Ectodermal cell (in vitro differentiated cells): Measurements from ENCODE around the gene TRUB1.

Experiments
- H3K27ac ChIP-seq: 2 replicates; pipeline ENCODE4 v1.7.0; 2013; ENCODE audit warnings: mild to moderate bottlenecking, low read depth, low read length; ENCODE audit not compliant: insufficient read depth, poor library complexity, severe bottlenecking
- H3K27me3 ChIP-seq: 2 replicates; pipeline ENCODE4 v1.7.0; 2013; ENCODE audit warnings: mild to moderate bottlenecking, low read length; ENCODE audit not compliant: insufficient read depth, control insufficient read depth, poor library complexity, severe bottlenecking
- H3K36me3 ChIP-seq: one replicate; pipeline ENCODE4 v1.7.0; 2013; ENCODE audit warnings: low read length; ENCODE audit not compliant: control insufficient read depth, insufficient read depth
- H3K4me1 ChIP-seq: one replicate; pipeline ENCODE4 v1.7.0; 2013; ENCODE audit warnings: low read length; ENCODE audit not compliant: control insufficient read depth, insufficient read depth
- H3K4me3 ChIP-seq: 2 replicates; pipeline ENCODE4 v1.7.0; 2013; ENCODE audit warnings: low read depth, low read length, control low read depth; ENCODE audit not compliant: insufficient read depth
- H3K9me3 ChIP-seq: 2 replicates; pipeline ENCODE4 v1.7.0; 2013; ENCODE audit warnings: mild to moderate bottlenecking, low read length, moderate library complexity; ENCODE audit not compliant: control insufficient read depth
- WGBS, 2 experiments: methylation state at CpG; one replicate each; pipeline ENCODE4 v1.1.7; 2013; ENCODE audit warnings: missing lambda C conversion rate in 2 of 2; 5-methylcytosine and 5-hydroxymethylcytosine counted together

The TRUB1 gene

GRCh38 chr10:114970515-114970914, 32.5 kb downstream of the TRUB1 start:
- no peak overlapping the region for H3K27ac ChIP-seq
- H3K36me3 ChIP-seq = no peaks in the 10 kb centered on the region
- peaks cover 6% of the 10 kb centered on the region for H3K4me1 ChIP-seq
- no peak overlapping the region for H3K4me3 ChIP-seq
- 83 to 86% methylated on average over 3 to 4 of the region's 4 CpGs for WGBS, 2 experiments
- H3K27me3 ChIP-seq = no peaks in the 10 kb centered on the region
- no peaks in the 10 kb centered on the region for H3K9me3 ChIP-seq

- WGBS, 2 experiments = 90 to 92% methylated on average over 5 of the region's 5 CpGs
- no peak overlapping the region for H3K4me3 ChIP-seq
- H3K27ac ChIP-seq = no peak overlapping the region
- no peaks in the 10 kb centered on the region for H3K27me3 ChIP-seq
- H3K9me3 ChIP-seq = no peaks in the 10 kb centered on the region
- no peaks in the 10 kb centered on the region for H3K36me3 ChIP-seq
- peaks cover 6% of the 10 kb centered on the region for H3K4me1 ChIP-seq
Observed at GRCh38 chr10:114973306-114973705, 35.3 kb downstream of the TRUB1 start.

- no peaks in the 10 kb centered on the region for H3K27me3 ChIP-seq
- no peak overlapping the region for H3K4me3 ChIP-seq
- no peak overlapping the region for H3K27ac ChIP-seq
- no peaks in the 10 kb centered on the region for H3K36me3 ChIP-seq
- H3K4me1 ChIP-seq = peaks cover 6% of the 10 kb centered on the region
- H3K9me3 ChIP-seq = no peaks in the 10 kb centered on the region
Observed at GRCh38 chr10:114973997-114974396, 36.0 kb downstream of the TRUB1 start.

- Histone ChIP-seq H3K4me1 (peaks cover 6% of the 10 kb centered on the region), H3K36me3 (no peaks in the 10 kb centered on the region), H3K27ac (no peak overlapping the region), H3K4me3 (no peak overlapping the region), H3K9me3 (no peaks in the 10 kb centered on the region), H3K27me3 (no peaks in the 10 kb centered on the region)
- 97 to 99% methylated on average over 5 of the region's 5 CpGs for WGBS, 2 experiments
Observed at GRCh38 chr10:114974625-114975024, 36.6 kb downstream of the TRUB1 start.

- Histone ChIP-seq H3K36me3 (no peaks in the 10 kb centered on the region), H3K27ac (no peak overlapping the region), H3K9me3 (no peaks in the 10 kb centered on the region), H3K4me3 (no peak overlapping the region), H3K4me1 (peaks cover 6% of the 10 kb centered on the region), H3K27me3 (no peaks in the 10 kb centered on the region)
- 96 to 98% methylated on average over 3 of the region's 3 CpGs for WGBS, 2 experiments
Observed at GRCh38 chr10:114975091-114975490, 37.1 kb downstream of the TRUB1 start.

GRCh38 chr10:114982989-114983388, 45.0 kb downstream of the TRUB1 start:
- Histone ChIP-seq H3K9me3 (no peaks in the 10 kb centered on the region), H3K27me3 (no peaks in the 10 kb centered on the region), H3K4me1 (no peaks in the 10 kb centered on the region), H3K4me3 (no peak overlapping the region), H3K27ac (no peak overlapping the region), H3K36me3 (no peaks in the 10 kb centered on the region)

GRCh38 chr10:114987995-114988394, 50.0 kb downstream of the TRUB1 start:
- no peaks in the 10 kb centered on the region for H3K36me3 ChIP-seq

GRCh38 chr10:114990586-114990985, 52.6 kb downstream of the TRUB1 start:
- no peaks in the 10 kb centered on the region for H3K9me3 ChIP-seq
- no peak overlapping the region for H3K27ac ChIP-seq
- 92 to 93% methylated on average over 3 of the region's 3 CpGs for WGBS, 2 experiments
- H3K27me3 ChIP-seq = no peaks in the 10 kb centered on the region
- no peaks in the 10 kb centered on the region for H3K36me3 ChIP-seq
- H3K4me1 ChIP-seq = no peaks in the 10 kb centered on the region
- no peak overlapping the region for H3K4me3 ChIP-seq

More at GRCh38 chr10:114987995-114988394, 50.0 kb downstream of the TRUB1 start:
- H3K4me1 ChIP-seq = no peaks in the 10 kb centered on the region
- H3K9me3 ChIP-seq = no peaks in the 10 kb centered on the region
- H3K4me3 ChIP-seq = no peak overlapping the region
- WGBS, 2 experiments = 88 to 100% methylated on average over 1 of the region's 1 CpG
- H3K27ac ChIP-seq = no peak overlapping the region
- H3K27me3 ChIP-seq = no peaks in the 10 kb centered on the region

- H3K27ac ChIP-seq = no peak overlapping the region
- WGBS, 2 experiments = 79 to 92% methylated on average over 2 to 4 of the region's 4 CpGs
Observed at GRCh38 chr10:114990991-114991390, 53.0 kb downstream of the TRUB1 start.

GRCh38 chr10:114992189-114992775, 54.3 kb downstream of the TRUB1 start:
- Histone ChIP-seq H3K27me3 (no peaks in the 10 kb centered on the region), H3K36me3 (no peaks in the 10 kb centered on the region), H3K4me1 (no peaks in the 10 kb centered on the region), H3K4me3 (no peak overlapping the region), H3K27ac (no peak overlapping the region), H3K9me3 (no peaks in the 10 kb centered on the region)
- WGBS, 2 experiments = 91 to 96% methylated on average over 9 of the region's 9 CpGs

More at GRCh38 chr10:114990991-114991390, 53.0 kb downstream of the TRUB1 start:
- no peaks in the 10 kb centered on the region for H3K27me3 ChIP-seq
- no peaks in the 10 kb centered on the region for H3K9me3 ChIP-seq
- no peak overlapping the region for H3K4me3 ChIP-seq
- no peaks in the 10 kb centered on the region for H3K4me1 ChIP-seq
- no peaks in the 10 kb centered on the region for H3K36me3 ChIP-seq
